ENCODE data around the gene RNF169.

RNF169 gene

DNA sequence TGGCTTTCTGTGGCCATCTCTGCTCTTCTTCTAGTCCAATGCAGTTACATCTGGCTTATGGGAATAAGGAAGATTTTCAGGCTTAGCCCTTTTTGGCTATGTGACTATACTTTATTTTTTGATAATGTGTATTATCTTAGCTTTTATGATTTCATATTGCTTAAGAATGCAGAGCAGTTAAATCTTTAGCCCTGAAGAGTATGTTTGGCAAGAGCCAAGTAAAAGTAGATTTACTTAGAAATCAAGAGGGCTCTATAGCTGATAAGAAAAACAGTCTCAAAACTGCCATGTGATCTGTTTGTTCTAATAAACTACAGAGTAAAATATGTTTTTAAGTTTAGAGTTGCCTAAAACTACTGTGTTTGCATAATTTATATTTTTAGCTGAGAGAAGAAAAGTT is 61.2 kb downstream of the RNF169 start:
- no peaks in the 10 kb centered on the region for H3K9me2 ChIP-seq (replicated peaks; ENCODE audit: insufficient read depth, low read length)
- no peak overlapping the region for H3K4me3 ChIP-seq (ENCODE audit: insufficient read depth, low read length, poor library complexity, severe bottlenecking)
- H3K36me3 ChIP-seq (ENCODE audit: low read length): no peaks in the 10 kb centered on the region
- TF ChIP-seq CTCF (IDR thresholded peaks at IDR 0.05; ENCODE audit: insufficient read depth, low read length, poor library complexity, severe bottlenecking): no peak
- TF ChIP-seq EZH2phosphoT487 (conservative IDR thresholded peaks at IDR 0.05; ENCODE audit: low read length): no peak
- H3K79me2 ChIP-seq (ENCODE audit: insufficient read depth, low read length): no peaks in the 10 kb centered on the region
- H3K27ac ChIP-seq (ENCODE audit: low read depth, low read length): no peak overlapping the region
- peaks cover 3% of the 10 kb centered on the region; the same call in 1 of the 2 replicates for H4K20me1 ChIP-seq (ENCODE audit: low read depth, low read length)
- no peak overlapping the region for H3K9ac ChIP-seq (ENCODE audit: low read length)
- no peak overlapping the region for H3K4me2 ChIP-seq (ENCODE audit: low read depth, low read length, poor library complexity, severe bottlenecking)
- no peaks in the 10 kb centered on the region for H3K27me3 ChIP-seq (ENCODE audit: low read length)
- no peak overlapping the region for H2AFZ ChIP-seq (ENCODE audit: low read depth, low read length, severe bottlenecking)
- no peaks in the 10 kb centered on the region for H3F3A ChIP-seq (ENCODE audit: insufficient read depth)
- H3K9me3 ChIP-seq (ENCODE audit: insufficient read depth, low read length): no peaks in the 10 kb centered on the region

GRCh38 chr11:74815966-74816365 is 67.3 kb downstream of the RNF169 start:
- Histone ChIP-seq H3K4me3 (ENCODE audit: insufficient read depth, low read length, poor library complexity, severe bottlenecking) (no peak overlapping the region), H3K9me2 (replicated peaks; ENCODE audit: insufficient read depth, low read length) (no peaks in the 10 kb centered on the region), H3F3A (ENCODE audit: insufficient read depth) (no peaks in the 10 kb centered on the region), H3K9ac (ENCODE audit: low read length) (no peak overlapping the region), H2AFZ (ENCODE audit: low read depth, low read length, severe bottlenecking) (no peak overlapping the region), H3K4me2 (ENCODE audit: low read depth, low read length, poor library complexity, severe bottlenecking) (no peak overlapping the region), H3K27ac (ENCODE audit: low read depth, low read length) (no peak overlapping the region), H3K27me3 (ENCODE audit: low read length) (no peaks in the 10 kb centered on the region), H4K20me1 (ENCODE audit: low read depth, low read length) (no peaks in the 10 kb centered on the region), H3K79me2 (ENCODE audit: insufficient read depth, low read length) (no peaks in the 10 kb centered on the region; the same call in 1 of the 2 replicates), H3K36me3 (ENCODE audit: low read length) (no peaks in the 10 kb centered on the region), H3K9me3 (ENCODE audit: insufficient read depth, low read length) (no peaks in the 10 kb centered on the region)
- TF ChIP-seq EZH2phosphoT487 (conservative IDR thresholded peaks at IDR 0.05; ENCODE audit: low read length): no peak
- no peak for TF ChIP-seq CTCF (IDR thresholded peaks at IDR 0.05; ENCODE audit: insufficient read depth, low read length, poor library complexity, severe bottlenecking)

GRCh38 chr11:74816664-74817063 is 68.0 kb downstream of the RNF169 start:
- H3K79me2 ChIP-seq (ENCODE audit: insufficient read depth, low read length): no peaks in the 10 kb centered on the region; the same call in 1 of the 2 replicates
- no peaks in the 10 kb centered on the region for H3K9me3 ChIP-seq (ENCODE audit: insufficient read depth, low read length)
- H3K36me3 ChIP-seq (ENCODE audit: low read length): no peaks in the 10 kb centered on the region
- H4K20me1 ChIP-seq (ENCODE audit: low read depth, low read length): no peaks in the 10 kb centered on the region
- H3K4me2 ChIP-seq (ENCODE audit: low read depth, low read length, poor library complexity, severe bottlenecking): no peak overlapping the region
- H3K27ac ChIP-seq (ENCODE audit: low read depth, low read length): no peak overlapping the region
- no peak overlapping the region for H2AFZ ChIP-seq (ENCODE audit: low read depth, low read length, severe bottlenecking)
- TF ChIP-seq CTCF (IDR thresholded peaks at IDR 0.05; ENCODE audit: insufficient read depth, low read length, poor library complexity, severe bottlenecking) (no peak), EZH2phosphoT487 (conservative IDR thresholded peaks at IDR 0.05; ENCODE audit: low read length) (no peak)
- H3F3A ChIP-seq (ENCODE audit: insufficient read depth): no peaks in the 10 kb centered on the region
- no peaks in the 10 kb centered on the region for H3K9me2 ChIP-seq (replicated peaks; ENCODE audit: insufficient read depth, low read length)
- H3K4me3 ChIP-seq (ENCODE audit: insufficient read depth, low read length, poor library complexity, severe bottlenecking): no peak overlapping the region
- no peaks in the 10 kb centered on the region for H3K27me3 ChIP-seq (ENCODE audit: low read length)
- no peak overlapping the region for H3K9ac ChIP-seq (ENCODE audit: low read length)

Measured in SU-DHL-6 (cell line).